Liver (tissue), 9 donors: Measurements from ENCODE around the gene FTO. TPM values are rescaled to one million over a fixed set of nuclear protein-coding genes. Genes with fewer than 3 reads are reported as not detected.

Experiments
- DNase-seq: peaks from one replicate; pipeline ENCODE4 v3.0.0-alpha.2; 2017; ENCODE audit warnings: low spot score
- H3K27ac ChIP-seq, 2 donors: one replicate each; pipeline ENCODE4 v1.7.0; 2013; ENCODE audit warnings: inconsistent platforms in 2 of 2, low read length in 2 of 2, control low read depth in 1 of 2, low read depth in 1 of 2, mild to moderate bottlenecking in 1 of 2
- H3K27me3 ChIP-seq, 4 donors: one replicate each; pipeline versions ENCODE4 v1.6.1 to v1.7.0; 2013; ENCODE audit warnings: low read length in 3 of 4, inconsistent platforms in 1 of 4, mild to moderate bottlenecking in 1 of 4, moderate library complexity in 1 of 4; ENCODE audit not compliant: control insufficient read depth in 4 of 4, insufficient read depth in 4 of 4
- H3K36me3 ChIP-seq, 4 donors: one replicate each; pipeline versions ENCODE4 v1.6.1 to v1.7.0; 2013; ENCODE audit warnings: low read length in 3 of 4, mild to moderate bottlenecking in 3 of 4, low read depth in 1 of 4, moderate library complexity in 1 of 4; ENCODE audit not compliant: control insufficient read depth in 4 of 4, insufficient read depth in 3 of 4
- H3K4me1 ChIP-seq, 4 donors: one replicate each; pipeline versions ENCODE4 v1.6.1 to v1.7.0; 2013; ENCODE audit warnings: low read length in 3 of 4, mild to moderate bottlenecking in 3 of 4, moderate library complexity in 1 of 4; ENCODE audit not compliant: control insufficient read depth in 4 of 4, insufficient read depth in 4 of 4
- H3K4me3 ChIP-seq, 3 donors: one replicate each; pipeline versions ENCODE4 v1.6.1 to v1.7.0; 2013; ENCODE audit warnings: low read length in 3 of 3, control low read depth in 1 of 3, low read depth in 1 of 3, mild to moderate bottlenecking in 1 of 3
- H3K9ac ChIP-seq, 2 donors: one replicate each; pipeline ENCODE4 v1.7.0; 2013; ENCODE audit warnings: low read length in 2 of 2, mild to moderate bottlenecking in 2 of 2, moderate library complexity in 2 of 2, control low read depth in 1 of 2, low read depth in 1 of 2
- H3K9me3 ChIP-seq, 4 donors: one replicate each; pipeline versions ENCODE4 v1.6.1 to v1.7.0; 2013; ENCODE audit warnings: low read length in 3 of 4; ENCODE audit not compliant: control insufficient read depth in 4 of 4
- ATF3 ChIP-seq: IDR thresholded peaks from 2 replicates; pipeline ENCODE4 v1.6.1; 2016; ENCODE audit warnings: antibody characterized with exemption
- CTCF ChIP-seq: fragments of 150-350 bp; IDR thresholded peaks from 2 replicates; pipeline ENCODE4 v1.5.1; 2017; ENCODE audit warnings: improper control_type of control experiment, low read depth, low read length; ENCODE audit not compliant: missing input control
- EGR1 ChIP-seq, 2 donors: IDR thresholded peaks; 2 replicates each; pipeline ENCODE4 v1.6.1; 2016 to 2018; ENCODE audit warnings: antibody characterized with exemption in 2 of 2, low read depth in 2 of 2
- FOXA1 ChIP-seq: IDR thresholded peaks from 2 replicates; pipeline ENCODE4 v1.6.1; 2016; ENCODE audit warnings: antibody characterized with exemption
- FOXA2 ChIP-seq: IDR thresholded peaks from 2 replicates; pipeline ENCODE4 v1.6.1; 2016; ENCODE audit warnings: antibody characterized with exemption
- GABPA ChIP-seq, 2 donors: IDR thresholded peaks in 1 of 2; conservative IDR thresholded peaks in 1 of 2; 2 replicates each; pipeline ENCODE4 v1.6.1; 2016; ENCODE audit warnings: antibody characterized with exemption in 2 of 2, mild to moderate bottlenecking in 1 of 2, moderate library complexity in 1 of 2
- HNF4A ChIP-seq, 2 donors: conservative IDR thresholded peaks; 2 replicates each; pipeline ENCODE4 v1.6.1; 2016; ENCODE audit warnings: antibody characterized with exemption in 2 of 2, mild to moderate bottlenecking in 2 of 2
- HNF4G ChIP-seq: IDR thresholded peaks from 2 replicates; pipeline ENCODE4 v1.6.1; 2016; ENCODE audit warnings: antibody characterized with exemption
- JUND ChIP-seq, 2 donors: IDR thresholded peaks; 2 replicates each; pipeline ENCODE4 v1.6.1; 2016; ENCODE audit warnings: antibody characterized with exemption in 2 of 2
- MAX ChIP-seq: IDR thresholded peaks from 2 replicates; pipeline ENCODE4 v1.6.1; 2016; ENCODE audit warnings: antibody characterized with exemption
- NR2F2 ChIP-seq: IDR thresholded peaks from 2 replicates; pipeline ENCODE4 v1.6.1; 2016; ENCODE audit warnings: antibody characterized with exemption
- RAD21 ChIP-seq, 2 donors: IDR thresholded peaks; 2 replicates each; pipeline ENCODE4 v1.6.1; 2016; ENCODE audit warnings: antibody characterized with exemption in 2 of 2, mild to moderate bottlenecking in 2 of 2
- REST ChIP-seq: IDR thresholded peaks from 2 replicates; pipeline ENCODE4 v1.6.1; 2016; ENCODE audit warnings: antibody characterized with exemption, mild to moderate bottlenecking
- RXRA ChIP-seq, 2 donors: IDR thresholded peaks; 2 replicates each; pipeline ENCODE4 v1.6.1; 2017 to 2018; ENCODE audit warnings: antibody characterized with exemption in 2 of 2, mild to moderate bottlenecking in 1 of 2
- SP1 ChIP-seq: IDR thresholded peaks from 2 replicates; pipeline ENCODE4 v1.6.1; 2018; ENCODE audit warnings: antibody characterized with exemption, mild to moderate bottlenecking
- TAF1 ChIP-seq: conservative IDR thresholded peaks from 2 replicates; pipeline ENCODE4 v1.6.1; 2016; ENCODE audit warnings: antibody characterized with exemption, mild to moderate bottlenecking
- YY1 ChIP-seq: IDR thresholded peaks from 2 replicates; pipeline ENCODE4 v1.6.1; 2016; ENCODE audit warnings: antibody characterized with exemption, mild to moderate bottlenecking
- ZBTB33 ChIP-seq: IDR thresholded peaks from 2 replicates; pipeline ENCODE4 v1.6.1; 2016; ENCODE audit warnings: antibody characterized with exemption
- WGBS: extraction: QIAGEN DNeasy Blood & Tissue Kit; methylation state at CpG from one replicate; pipeline ENCODE4 v1.1.7; 2013; 5-methylcytosine and 5-hydroxymethylcytosine counted together
- polyA plus RNA-seq, 2 donors: library from polyadenylated mRNA; stranded (reverse) in 1 of 2; unstranded in 1 of 2; fragments of 200-250 nt in 1 of 2; fragments of >200 nt in 1 of 2; fragmentation: Nextera tagmentation in 1 of 2; extraction: Ambion mirVana in 1 of 2; gene quantifications; one replicate each; pipeline versions ENCODE4 v1.2.1 to v1.2.3, GENCODE V29; 2013 to 2015
- total RNA-seq, 2 donors: library from RNA; depleted of rRNA; stranded (reverse); fragments of >200 nt; gene quantifications; one replicate each; pipeline ENCODE4 v1.2.3, GENCODE V29; 2014
- donor health status: healthy.
- donor health status: healthy.
- donor health status: healthy.
- donor health status: healthy.
- donor health status: healthy.

Gene FTO
- total and polyA plus RNA-seq, 4 donors = 12.0 to 54.2 (median 24.6) TPM

GRCh38 chr16:53974484-53975080 lies 270.6 kb downstream of the FTO start:
- H3K9me3 ChIP-seq = no peaks in the 10 kb centered on the region
- H3K36me3 ChIP-seq = no peaks in the 10 kb centered on the region
- H3K4me3 ChIP-seq = no peak overlapping the region
- 80% methylated on average over 4 of the region's 4 CpGs for WGBS
- H3K9ac ChIP-seq = no peak overlapping the region
- no peak overlapping the region for H3K27ac ChIP-seq
- no peak for DNase-seq
- TF ChIP-seq HNF4A (conservative IDR thresholded peaks at IDR 0.05) = no peak
- TF ChIP-seq ZBTB33 = no peak
- TF ChIP-seq YY1 = no peak
- no peak for TF ChIP-seq RAD21 (IDR thresholded peaks at IDR 0.05)
- no peak for TF ChIP-seq FOXA1
- H3K27me3 ChIP-seq = no peaks in the 10 kb centered on the region
- no peaks in the 10 kb centered on the region for H3K4me1 ChIP-seq

GRCh38 chr16:53980675-53981074 lies 276.7 kb downstream of the FTO start:
- H3K27ac ChIP-seq = no peak overlapping the region
- DNase-seq = no peak
- no peaks in the 10 kb centered on the region for H3K36me3 ChIP-seq
- no peaks in the 10 kb centered on the region for H3K9me3 ChIP-seq
- H3K4me3 ChIP-seq = no peak overlapping the region
- TF ChIP-seq JUND (IDR thresholded peaks at IDR 0.05) = no peak
- WGBS = 93% methylated on average over 3 of the region's 3 CpGs
- H3K9ac ChIP-seq = no peak overlapping the region
- H3K27me3 ChIP-seq = no peaks in the 10 kb centered on the region
- no peaks in the 10 kb centered on the region for H3K4me1 ChIP-seq

- no peak for TF ChIP-seq ATF3
- no peak for TF ChIP-seq CTCF
- TF ChIP-seq FOXA2 = peak; percentile 12
- TF ChIP-seq RAD21 (IDR thresholded peaks at IDR 0.05) = peak; percentile 7 to 50
- TF ChIP-seq GABPA (IDR thresholded peaks at IDR 0.05 in 1 of 2, conservative IDR thresholded peaks at IDR 0.05 in 1 of 2) = no peak
- TF ChIP-seq JUND (IDR thresholded peaks at IDR 0.05) = peak in 1 of 2 donors; percentile 45
- peak in 1 of 2 donors; percentile 11 for TF ChIP-seq EGR1 (IDR thresholded peaks at IDR 0.05; ENCODE audit: low read depth in 2 of 2)
- no peak for TF ChIP-seq HNF4G
- TF ChIP-seq MAX = no peak
- peak; percentile 59 for TF ChIP-seq REST
- no peak for TF ChIP-seq FOXA1
- peak; percentile 83 for TF ChIP-seq NR2F2
- peak; percentile 18 for TF ChIP-seq ZBTB33
- peak; percentile 38 to 58 for TF ChIP-seq HNF4A (conservative IDR thresholded peaks at IDR 0.05)
- peak; percentile 62 to 84 for TF ChIP-seq RXRA (IDR thresholded peaks at IDR 0.05)
- no peak for TF ChIP-seq TAF1
- peak; percentile 73 for TF ChIP-seq SP1
- TF ChIP-seq YY1 = peak; percentile 16
- Histone ChIP-seq H3K9ac (no peak overlapping the region), H3K36me3 (no peaks in the 10 kb centered on the region), H3K9me3 (no peaks in the 10 kb centered on the region), H3K27me3 (no peaks in the 10 kb centered on the region), H3K4me1 (no peaks in the 10 kb centered on the region), H3K4me3 (no peak overlapping the region), H3K27ac (peak overlapping the region; percentile 59 to 77)
- no peak for DNase-seq
- 34% methylated on average over 3 of the region's 3 CpGs for WGBS
These were observed 278.7 kb downstream of the FTO start for GRCh38 chr16:53982631-53983042.
